CD14-positive monocyte (primary cell): Measurements from ENCODE around the gene CCDC3. TPM values are rescaled to one million over a fixed set of nuclear protein-coding genes. Genes with fewer than 3 reads are reported as not detected.

Source experiments
- DNase-seq, 3 donors: peaks; one replicate each; pipeline ENCODE4 v3.0.0-alpha.2; 2011 to 2022
- H2AFZ ChIP-seq: 2 replicates; pipeline ENCODE4 v1.6.0; 2012; ENCODE audit warnings: mild to moderate bottlenecking, low read depth, low read length, inconsistent platforms; ENCODE audit not compliant: insufficient read depth, poor library complexity, severe bottlenecking
- H3K27ac ChIP-seq, 2 donors: 1 replicate in 1 of 2; 2 replicates in 1 of 2; pipeline ENCODE4 v1.5.1; 2012 to 2013; ENCODE audit warnings: low read length in 2 of 2, control low read depth in 1 of 2, inconsistent platforms in 1 of 2, low read depth in 1 of 2, mild to moderate bottlenecking in 1 of 2
- H3K27me3 ChIP-seq, 2 donors: one replicate each; pipeline versions ENCODE4 v1.6.0 to v1.6.1; 2011 to 2013; ENCODE audit warnings: low read length in 2 of 2; ENCODE audit not compliant: control insufficient read depth in 2 of 2, insufficient read depth in 2 of 2
- H3K36me3 ChIP-seq, 2 donors: replicated peaks in 1 of 2; 1 replicate in 1 of 2; 2 replicates in 1 of 2; pipeline versions ENCODE4 v1.5.1 to v1.6.1; 2012 to 2013; ENCODE audit warnings: low read length in 2 of 2, control low read depth in 1 of 2, inconsistent platforms in 1 of 2, mild to moderate bottlenecking in 1 of 2; ENCODE audit not compliant: insufficient read depth in 2 of 2, control insufficient read depth in 1 of 2
- H3K4me1 ChIP-seq, 2 donors: 1 replicate in 1 of 2; 2 replicates in 1 of 2; pipeline versions ENCODE4 v1.5.1 to v1.6.1; 2012 to 2013; ENCODE audit warnings: low read length in 2 of 2, control low read depth in 1 of 2, inconsistent platforms in 1 of 2, mild to moderate bottlenecking in 1 of 2, moderate library complexity in 1 of 2; ENCODE audit not compliant: insufficient read depth in 2 of 2, control insufficient read depth in 1 of 2
- H3K4me2 ChIP-seq: replicated peaks from 2 replicates; pipeline ENCODE3; 2012; ENCODE audit warnings: low read length, moderate library complexity, mild to moderate bottlenecking; ENCODE audit not compliant: poor library complexity, severe bottlenecking; ENCODE audit errors: extremely low read depth
- H3K4me3 ChIP-seq, 3 experiments: fragments of 200-600 bp in 1 of 3; sonication (generic) in 1 of 3; replicated peaks in 1 of 3; 1 replicate in 2 of 3; 2 replicates in 1 of 3; pipeline ENCODE4 v1.5.1; 2011 to 2013; ENCODE audit warnings: low read length in 3 of 3, mild to moderate bottlenecking in 3 of 3, control low read depth in 2 of 3, low read depth in 2 of 3, inconsistent platforms in 1 of 3, moderate library complexity in 1 of 3
- H3K79me2 ChIP-seq: 2 replicates; pipeline ENCODE4 v1.6.0; 2012; ENCODE audit warnings: mild to moderate bottlenecking, control low read depth, inconsistent platforms, low read length, moderate library complexity; ENCODE audit not compliant: insufficient read depth
- H3K9ac ChIP-seq: 2 replicates; pipeline ENCODE4 v1.6.0; 2017; ENCODE audit warnings: low read length, mild to moderate bottlenecking; ENCODE audit not compliant: insufficient read depth, poor library complexity, severe bottlenecking
- H3K9me3 ChIP-seq, 2 donors: replicated peaks in 1 of 2; 1 replicate in 1 of 2; 2 replicates in 1 of 2; pipeline versions ENCODE4 v1.5.1 to v1.6.1; 2012 to 2013; ENCODE audit warnings: low read length in 2 of 2, control low read depth in 1 of 2; ENCODE audit not compliant: control insufficient read depth in 1 of 2, insufficient read depth in 1 of 2
- H4K20me1 ChIP-seq: 2 replicates; pipeline ENCODE4 v1.6.0; 2012; ENCODE audit warnings: mild to moderate bottlenecking, low read length, control low read depth, moderate library complexity; ENCODE audit not compliant: insufficient read depth
- H3K27ac Mint-ChIP-seq, 7 donors: one replicate each; pipeline ENCODE4 v1.8.0; 2020; ENCODE audit warnings: mild to moderate bottlenecking in 7 of 7, mixed read lengths in 7 of 7, moderate library complexity in 6 of 7, inconsistent platforms in 2 of 7
- H3K27me3 Mint-ChIP-seq, 3 donors: one replicate each; pipeline ENCODE4 v1.8.0; 2021 to 2022; ENCODE audit warnings: low read depth in 3 of 3, mild to moderate bottlenecking in 3 of 3, mixed read lengths in 3 of 3, moderate library complexity in 3 of 3, inconsistent platforms in 1 of 3
- H3K36me3 Mint-ChIP-seq, 2 donors: one replicate each; pipeline ENCODE4 v1.8.0; 2020; ENCODE audit warnings: mixed read lengths in 2 of 2, inconsistent platforms in 1 of 2, mild to moderate bottlenecking in 1 of 2
- H3K4me1 Mint-ChIP-seq: one replicate; pipeline ENCODE4 v1.8.0; 2020; ENCODE audit warnings: mild to moderate bottlenecking, mixed read lengths
- H3K4me3 Mint-ChIP-seq, 2 donors: one replicate each; pipeline ENCODE4 v1.8.0; 2020; ENCODE audit warnings: mild to moderate bottlenecking in 2 of 2, mixed read lengths in 2 of 2, moderate library complexity in 1 of 2
- H3K9me3 Mint-ChIP-seq, 7 donors: one replicate each; pipeline ENCODE4 v1.8.0; 2020 to 2022; ENCODE audit warnings: mixed read lengths in 7 of 7, mild to moderate bottlenecking in 6 of 7, moderate library complexity in 6 of 7, inconsistent platforms in 2 of 7
- CTCF ChIP-seq: fragments of 200-600 bp; IDR thresholded peaks from one replicate; pipeline ENCODE4 v1.8.0; 2022; ENCODE audit warnings: antibody characterized with exemption, mild to moderate bottlenecking
- WGBS: methylation state at CpG from one replicate; pipeline ENCODE4 v1.1.5; 2013; ENCODE audit warnings: missing lambda C conversion rate; ENCODE audit not compliant: insufficient coverage; 5-methylcytosine and 5-hydroxymethylcytosine counted together
- intact Hi-C, 2 donors: fragments of 100-400 bp; cut with micrococcal nuclease; formaldehyde crosslinking; loops; one replicate each; pipeline versions ENCODE4 v1.15.0 to v1.15.1; 2023
- polyA plus RNA-seq, 3 donors: library from polyadenylated mRNA; depleted of rRNA in 1 of 3; unstranded in 2 of 3; stranded (reverse) in 1 of 3; fragments of 300-500 nt in 2 of 3; fragments of >200 nt in 1 of 3; fragmentation: Illumina TruSeq in 2 of 3; gene quantifications; 1 replicate in 2 of 3; 2 replicates in 1 of 3; pipeline ENCODE4 v1.2.3, GENCODE V29; 2012 to 2021

Gene CCDC3
- polyA plus RNA-seq, 3 donors: not detected

- no peak overlapping the region for H3K27ac Mint-ChIP-seq
- Histone ChIP-seq H3K9ac (no peak overlapping the region), H3K9me3 (peaks cover 0 to 6% of the 10 kb centered on the region in 2 donors), H3K79me2 (no peaks in the 10 kb centered on the region), H3K27ac (no peak overlapping the region), H4K20me1 (no peaks in the 10 kb centered on the region), H2AFZ (no peak overlapping the region), H3K27me3 (no peaks in the 10 kb centered on the region), H3K4me1 (no peaks in the 10 kb centered on the region), H3K4me3 (no peak overlapping the region), H3K36me3 (no peaks in the 10 kb centered on the region), H3K4me2 (no peak overlapping the region)
- H3K27me3 Mint-ChIP-seq: no peaks in the 10 kb centered on the region
- intact Hi-C loops: no loop called here
- 100% methylated on average over 1 of the region's 1 CpG for WGBS
- no peak overlapping the region for H3K4me3 Mint-ChIP-seq
- no peak for DNase-seq
- no peak for TF ChIP-seq CTCF
- no peaks in the 10 kb centered on the region for H3K4me1 Mint-ChIP-seq
- peaks cover 4 to 15% (median 8%) of the 10 kb centered on the region in 7 donors for H3K9me3 Mint-ChIP-seq
- no peaks in the 10 kb centered on the region for H3K36me3 Mint-ChIP-seq
Observed at GRCh38 chr10:12925845-12926244, 75.7 kb downstream of the CCDC3 start.

- no peak for DNase-seq
- Histone ChIP-seq H4K20me1 (no peaks in the 10 kb centered on the region), H3K4me2 (no peak overlapping the region), H3K4me1 (no peaks in the 10 kb centered on the region), H3K4me3 (no peak overlapping the region), H3K79me2 (no peaks in the 10 kb centered on the region), H3K9me3 (peaks cover 0 to 6% of the 10 kb centered on the region in 2 donors), H3K27me3 (no peaks in the 10 kb centered on the region), H3K36me3 (no peaks in the 10 kb centered on the region), H3K27ac (no peak overlapping the region), H3K9ac (no peak overlapping the region), H2AFZ (no peak overlapping the region)
- Mint-ChIP-seq H3K4me3 (no peak overlapping the region), H3K9me3 (peaks cover 4 to 15% (median 8%) of the 10 kb centered on the region in 7 donors), H3K36me3 (no peaks in the 10 kb centered on the region), H3K27me3 (no peaks in the 10 kb centered on the region), H3K27ac (no peak overlapping the region), H3K4me1 (no peaks in the 10 kb centered on the region)
- WGBS: 88% methylated on average over 5 of the region's 5 CpGs
- intact Hi-C loops: no loop called here
- TF ChIP-seq CTCF: no peak
Observed at GRCh38 chr10:12924911-12925310, 76.6 kb downstream of the CCDC3 start.
